Thyroid gland (tissue), 4 donors: ENCODE data around the gene CASP4. TPM values are rescaled to one million over a fixed set of nuclear protein-coding genes. Genes with fewer than 3 reads are reported as not detected.

Experiments used
- DNase-seq, 2 donors: peaks; one replicate each; pipeline ENCODE4 v3.0.0-alpha.2; 2019
- H3K27ac ChIP-seq, 3 donors: fragments of 200-600 bp; sonication (generic); 1 replicate in 2 of 3; 2 replicates in 1 of 3; pipeline ENCODE4 v1.5.1; 2016 to 2019; ENCODE audit warnings: mild to moderate bottlenecking in 1 of 3, moderate library complexity in 1 of 3
- H3K27me3 ChIP-seq: fragments of 200-600 bp; sonication (generic); one replicate; pipeline ENCODE4 v1.5.1; 2019
- H3K36me3 ChIP-seq, 2 donors: fragments of 200-600 bp; sonication (generic); one replicate each; pipeline ENCODE4 v1.5.1; 2016 to 2019
- H3K4me1 ChIP-seq, 2 donors: fragments of 200-600 bp; sonication (generic); one replicate each; pipeline ENCODE4 v1.5.1; 2017 to 2019
- H3K4me3 ChIP-seq, 3 donors: fragments of 200-600 bp; sonication (generic); replicated peaks in 1 of 3; 1 replicate in 2 of 3; 2 replicates in 1 of 3; pipeline ENCODE4 v1.5.1; 2016; ENCODE audit warnings: mild to moderate bottlenecking in 1 of 3
- H3K9me3 ChIP-seq: fragments of 200-600 bp; sonication (generic); one replicate; pipeline ENCODE4 v1.5.1; 2017
- CTCF ChIP-seq, 6 experiments: fragments of 200-600 bp in 3 of 6; fragments of 450-650 bp in 3 of 6; sonication (generic) in 3 of 6; IDR thresholded peaks; one replicate each; pipeline ENCODE4 v1.5.1; 2016 to 2019; ENCODE audit warnings: antibody characterized with exemption in 6 of 6, mild to moderate bottlenecking in 2 of 6, inconsistent platforms in 1 of 6, moderate library complexity in 1 of 6
- POLR2A ChIP-seq, 2 donors: fragments of 450-650 bp; IDR thresholded peaks; one replicate each; pipeline ENCODE4 v1.6.1; 2017; ENCODE audit warnings: antibody characterized with exemption in 2 of 2, mild to moderate bottlenecking in 2 of 2, moderate library complexity in 1 of 2
- WGBS, 2 donors: methylation state at CpG; one replicate each; pipeline ENCODE4 v1.1.5; 2017; 5-methylcytosine and 5-hydroxymethylcytosine counted together
- intact Hi-C: fragments of 100-400 bp; cut with DNase I; formaldehyde crosslinking; loops from one replicate; pipeline ENCODE4 v1.15.1; 2023
- total RNA-seq, 4 donors: library from RNA; depleted of rRNA; stranded (reverse); fragments of >200 nt; gene quantifications; one replicate each; pipeline ENCODE4 v1.2.3, GENCODE V29; 2016

CASP4 gene
- total RNA-seq, 4 donors from 2014 or later = 26.0 to 62.3 (median 36.4) TPM

- intact Hi-C loops = no loop called here
- Histone ChIP-seq H3K36me3 (no peaks in the 10 kb centered on the region), H3K9me3 (no peaks in the 10 kb centered on the region), H3K4me1 (no peaks in the 10 kb centered on the region), H3K27ac (no peak overlapping the region), H3K4me3 (no peak overlapping the region), H3K27me3 (no peaks in the 10 kb centered on the region)
- peak; percentile 2 to 16 for DNase-seq
- WGBS, 2 donors = 61 to 68% methylated on average over 5 to 8 of the region's 9 CpGs
- TF ChIP-seq CTCF (IDR thresholded peaks at IDR 0.05) (no peak), POLR2A (IDR thresholded peaks at IDR 0.05) (no peak)
Observed at GRCh38 chr11:104926771-104927611, 41.4 kb downstream of the CASP4 start.

- no peaks in the 10 kb centered on the region for H3K27me3 ChIP-seq
- H3K27ac ChIP-seq = no peak overlapping the region
- no peak overlapping the region for H3K4me3 ChIP-seq
- intact Hi-C loops = no loop called here
- no peaks in the 10 kb centered on the region for H3K4me1 ChIP-seq
- peak in 1 of 2 donors; percentile 2 for DNase-seq
- 78 to 84% methylated on average over 6 of the region's 6 CpGs for WGBS, 2 donors
- H3K9me3 ChIP-seq = no peaks in the 10 kb centered on the region
- no peaks in the 10 kb centered on the region for H3K36me3 ChIP-seq
- no peak for TF ChIP-seq CTCF (IDR thresholded peaks at IDR 0.05)
- TF ChIP-seq POLR2A (IDR thresholded peaks at IDR 0.05) = no peak
Observed at GRCh38 chr11:104925850-104926249, 42.5 kb downstream of the CASP4 start.

GRCh38 chr11:104918113-104918824 lies 50.1 kb downstream of the CASP4 start:
- no peaks in the 10 kb centered on the region for H3K36me3 ChIP-seq
- no peaks in the 10 kb centered on the region for H3K9me3 ChIP-seq
- intact Hi-C loops = no loop called here
- H3K27me3 ChIP-seq = no peaks in the 10 kb centered on the region
- no peaks in the 10 kb centered on the region for H3K4me1 ChIP-seq
- no peak for DNase-seq
- TF ChIP-seq POLR2A (IDR thresholded peaks at IDR 0.05) (peak in 1 of 2 donors; percentile 30), CTCF (IDR thresholded peaks at IDR 0.05) (no peak)
- peak overlapping the region in 1 of 3 donors; percentile 21 for H3K4me3 ChIP-seq
- 42 to 51% methylated on average over 6 of the region's 6 CpGs for WGBS, 2 donors
- H3K27ac ChIP-seq = peak overlapping the region in 2 of 3 donors; percentile 50 to 87

GRCh38 chr11:104917271-104918112 lies 50.9 kb downstream of the CASP4 start:
- H3K36me3 ChIP-seq = no peaks in the 10 kb centered on the region
- intact Hi-C loops = no loop called here
- 45 to 53% methylated on average over 3 to 4 of the region's 4 CpGs for WGBS, 2 donors
- no peaks in the 10 kb centered on the region for H3K27me3 ChIP-seq
- no peaks in the 10 kb centered on the region for H3K4me1 ChIP-seq
- H3K9me3 ChIP-seq = no peaks in the 10 kb centered on the region
- H3K4me3 ChIP-seq = peak overlapping the region in 1 of 3 donors; percentile 21
- TF ChIP-seq POLR2A (IDR thresholded peaks at IDR 0.05) (no peak), CTCF (IDR thresholded peaks at IDR 0.05) (no peak)
- no peak for DNase-seq
- H3K27ac ChIP-seq = peak overlapping the region in 2 of 3 donors; percentile 50 to 87
